Vagina (tissue), 2 donors: ENCODE results near the gene TBC1D8.

ENCODE experiments used
- POLR2A ChIP-seq, 2 donors: fragments of 450-650 bp; IDR thresholded peaks; one replicate each; pipeline ENCODE4 v1.6.1; 2017; ENCODE audit warnings: antibody characterized with exemption in 2 of 2, mild to moderate bottlenecking in 2 of 2, moderate library complexity in 2 of 2
- TF ChIP-seq, protein P1 (sequence below), 3 experiments: fragments of 450-650 bp in 2 of 3; fragments of 200-600 bp in 1 of 3; sonication (generic) in 1 of 3; IDR thresholded peaks; one replicate each; pipeline ENCODE4 v1.5.1; 2017 to 2019; ENCODE audit warnings: antibody characterized with exemption in 3 of 3, mild to moderate bottlenecking in 2 of 3, moderate library complexity in 2 of 3

- TF ChIP-seq, protein P1, sequence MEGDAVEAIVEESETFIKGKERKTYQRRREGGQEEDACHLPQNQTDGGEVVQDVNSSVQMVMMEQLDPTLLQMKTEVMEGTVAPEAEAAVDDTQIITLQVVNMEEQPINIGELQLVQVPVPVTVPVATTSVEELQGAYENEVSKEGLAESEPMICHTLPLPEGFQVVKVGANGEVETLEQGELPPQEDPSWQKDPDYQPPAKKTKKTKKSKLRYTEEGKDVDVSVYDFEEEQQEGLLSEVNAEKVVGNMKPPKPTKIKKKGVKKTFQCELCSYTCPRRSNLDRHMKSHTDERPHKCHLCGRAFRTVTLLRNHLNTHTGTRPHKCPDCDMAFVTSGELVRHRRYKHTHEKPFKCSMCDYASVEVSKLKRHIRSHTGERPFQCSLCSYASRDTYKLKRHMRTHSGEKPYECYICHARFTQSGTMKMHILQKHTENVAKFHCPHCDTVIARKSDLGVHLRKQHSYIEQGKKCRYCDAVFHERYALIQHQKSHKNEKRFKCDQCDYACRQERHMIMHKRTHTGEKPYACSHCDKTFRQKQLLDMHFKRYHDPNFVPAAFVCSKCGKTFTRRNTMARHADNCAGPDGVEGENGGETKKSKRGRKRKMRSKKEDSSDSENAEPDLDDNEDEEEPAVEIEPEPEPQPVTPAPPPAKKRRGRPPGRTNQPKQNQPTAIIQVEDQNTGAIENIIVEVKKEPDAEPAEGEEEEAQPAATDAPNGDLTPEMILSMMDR (IDR thresholded peaks at IDR 0.05): no peak
- TF ChIP-seq POLR2A (IDR thresholded peaks at IDR 0.05): no peak
These were observed 21.1 kb downstream of the TBC1D8 start for GRCh38 chr2:101130081-101130480.
